HG02588 (cell line): ENCODE measurements around the gene RASA3.
"Not testable (repeated sequence)": the region's sequence is repeated elsewhere in the genome, so short reads cannot be mapped to it uniquely, and the experiment has no call there.

Experiments
- ATAC-seq: cut with Tn5 transposase; IDR thresholded peaks from one replicate; pipeline ENCODE4 v1.9.1; 2021; ENCODE audit warnings: mild to moderate bottlenecking, moderate library complexity; ENCODE audit not compliant: unreplicated experiment

Gene RASA3, protein sequence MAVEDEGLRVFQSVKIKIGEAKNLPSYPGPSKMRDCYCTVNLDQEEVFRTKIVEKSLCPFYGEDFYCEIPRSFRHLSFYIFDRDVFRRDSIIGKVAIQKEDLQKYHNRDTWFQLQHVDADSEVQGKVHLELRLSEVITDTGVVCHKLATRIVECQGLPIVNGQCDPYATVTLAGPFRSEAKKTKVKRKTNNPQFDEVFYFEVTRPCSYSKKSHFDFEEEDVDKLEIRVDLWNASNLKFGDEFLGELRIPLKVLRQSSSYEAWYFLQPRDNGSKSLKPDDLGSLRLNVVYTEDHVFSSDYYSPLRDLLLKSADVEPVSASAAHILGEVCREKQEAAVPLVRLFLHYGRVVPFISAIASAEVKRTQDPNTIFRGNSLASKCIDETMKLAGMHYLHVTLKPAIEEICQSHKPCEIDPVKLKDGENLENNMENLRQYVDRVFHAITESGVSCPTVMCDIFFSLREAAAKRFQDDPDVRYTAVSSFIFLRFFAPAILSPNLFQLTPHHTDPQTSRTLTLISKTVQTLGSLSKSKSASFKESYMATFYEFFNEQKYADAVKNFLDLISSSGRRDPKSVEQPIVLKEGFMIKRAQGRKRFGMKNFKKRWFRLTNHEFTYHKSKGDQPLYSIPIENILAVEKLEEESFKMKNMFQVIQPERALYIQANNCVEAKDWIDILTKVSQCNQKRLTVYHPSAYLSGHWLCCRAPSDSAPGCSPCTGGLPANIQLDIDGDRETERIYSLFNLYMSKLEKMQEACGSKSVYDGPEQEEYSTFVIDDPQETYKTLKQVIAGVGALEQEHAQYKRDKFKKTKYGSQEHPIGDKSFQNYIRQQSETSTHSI

DNA sequence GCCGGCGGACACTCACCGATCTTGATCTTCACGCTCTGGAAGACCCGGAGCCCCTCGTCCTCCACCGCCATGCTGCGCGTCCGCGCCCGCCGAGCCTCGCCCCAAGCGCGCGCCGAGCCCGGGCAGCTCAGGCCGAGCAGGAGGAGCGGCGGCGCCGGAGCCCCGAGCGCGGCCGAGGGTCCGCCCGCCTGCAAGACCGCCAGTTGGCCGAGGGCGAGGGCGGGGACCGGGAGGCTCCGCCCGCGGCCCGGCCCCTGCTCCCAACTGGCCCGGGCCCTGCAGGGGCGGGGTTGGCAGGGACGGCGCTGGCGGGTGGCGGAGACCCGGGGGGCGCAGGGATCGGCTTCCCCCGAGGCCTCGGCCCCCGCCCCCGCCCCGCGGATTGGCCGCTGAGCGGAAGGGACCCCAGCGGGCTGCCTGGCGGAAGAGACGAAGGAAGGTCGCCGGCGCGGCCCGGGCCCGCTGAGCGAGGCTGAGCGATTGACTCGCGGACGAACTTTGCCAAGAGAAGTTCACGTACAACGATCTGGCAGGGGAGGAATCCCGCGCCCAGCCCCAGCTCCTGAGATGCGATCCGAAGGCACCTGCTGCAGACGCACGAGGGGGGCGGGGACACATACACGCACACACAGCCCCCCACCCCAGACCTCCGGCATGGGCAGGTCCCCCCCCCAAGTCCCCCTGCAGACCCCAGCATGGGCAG is at the start of gene RASA3:
Gene RASA3 (minus strand): TSS at position 205 of the 703 bp plus-strand sequence. CDS start 134 bp downstream, at position 71.
- peak; percentile 77 for ATAC-seq

DNA sequence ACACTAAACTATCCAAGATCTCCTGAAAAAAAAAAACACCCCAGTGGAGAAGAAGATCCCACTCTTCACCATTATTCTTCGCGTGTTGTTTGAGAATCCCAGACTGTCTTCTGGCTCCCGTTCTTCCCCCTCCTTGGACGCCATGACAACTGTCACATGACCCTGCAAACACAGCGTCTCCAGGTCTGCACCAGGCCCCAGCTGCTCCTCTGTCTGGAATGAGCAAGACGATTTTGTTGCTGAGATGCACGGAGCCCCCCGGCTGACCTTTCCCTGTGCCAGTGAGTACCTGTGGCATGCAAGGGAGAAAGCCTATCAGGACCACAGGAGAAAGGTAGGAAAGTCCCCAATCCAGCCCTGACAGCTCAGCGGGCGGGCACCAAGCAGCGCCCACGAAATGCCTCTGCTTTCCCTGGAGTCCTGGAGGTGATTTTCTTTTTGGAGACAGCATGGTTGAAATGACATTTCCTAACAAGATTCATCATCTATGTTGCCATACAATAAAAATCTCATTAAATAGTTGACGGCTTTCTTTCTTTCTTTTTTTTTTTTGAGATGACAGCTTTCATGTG is 46.8 kb upstream of the RASA3 start, which contains the start of gene CFAP97D2:
Gene CFAP97D2 (plus strand): TSS at position 171 of the 572 bp plus-strand sequence. CDS start 74 bp downstream, at position 245.
- ATAC-seq: no peak

DNA sequence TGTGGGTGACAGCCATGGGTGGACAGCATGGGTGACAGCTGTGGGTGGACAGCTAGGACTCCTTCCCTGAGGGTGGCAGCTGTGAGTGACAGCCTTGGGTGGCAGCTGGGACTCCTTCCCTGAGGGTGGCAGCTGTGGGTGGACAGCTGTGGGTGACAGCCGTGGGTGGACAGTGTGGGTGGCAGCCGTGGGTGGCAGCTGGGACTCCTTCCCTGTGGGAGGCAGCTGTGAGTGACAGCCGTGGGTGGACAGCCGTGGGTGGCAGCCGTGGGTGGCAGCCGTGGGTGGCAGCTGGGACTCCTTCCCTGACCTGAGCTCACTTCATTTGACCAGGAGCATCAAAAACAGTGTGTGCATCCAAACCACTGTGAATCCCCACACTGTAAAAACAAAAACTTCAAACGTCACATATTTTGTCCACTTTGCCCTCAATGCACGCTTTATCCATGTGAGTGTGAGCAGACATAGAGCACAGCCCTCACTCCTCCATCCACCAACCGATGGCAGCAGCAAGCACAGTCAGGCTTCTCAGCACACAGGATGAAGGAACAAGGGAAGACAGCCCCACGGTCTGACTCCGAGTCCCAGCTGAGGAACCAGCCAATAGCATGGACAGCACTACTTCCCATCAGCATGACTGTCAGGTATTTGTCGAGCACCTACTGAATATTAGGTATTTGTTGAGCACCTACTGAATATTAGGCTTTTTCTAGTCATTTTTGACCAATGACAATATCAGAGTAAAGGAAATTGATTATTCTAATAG is 45.0 kb upstream of the RASA3 start:
- no peak for ATAC-seq

GRCh38 chr13:114176359-114176902 is 44.0 kb upstream of the RASA3 start:
- ATAC-seq: not testable (repeated sequence)

DNA sequence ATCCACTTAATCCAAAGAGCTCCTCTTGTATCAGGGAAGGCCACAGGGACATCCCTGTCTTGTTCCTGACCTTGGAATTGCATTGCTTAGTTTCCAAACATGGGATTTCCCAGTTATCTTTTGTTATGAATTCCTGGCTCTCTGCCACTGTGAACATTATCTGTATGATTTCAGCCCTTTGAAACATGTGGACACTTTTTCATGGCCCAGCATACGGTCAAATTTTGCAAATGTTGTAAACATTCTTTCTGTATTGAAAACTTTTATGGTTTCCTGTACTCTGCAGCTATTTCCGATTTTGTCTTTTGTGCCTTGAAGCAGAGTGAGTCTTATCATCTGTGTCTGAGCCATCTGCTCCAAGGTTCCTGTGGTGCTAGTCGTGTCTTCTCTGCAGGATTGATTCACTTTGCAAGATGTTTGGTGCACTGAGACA is 42.1 kb upstream of the RASA3 start:
- no peak for ATAC-seq

DNA sequence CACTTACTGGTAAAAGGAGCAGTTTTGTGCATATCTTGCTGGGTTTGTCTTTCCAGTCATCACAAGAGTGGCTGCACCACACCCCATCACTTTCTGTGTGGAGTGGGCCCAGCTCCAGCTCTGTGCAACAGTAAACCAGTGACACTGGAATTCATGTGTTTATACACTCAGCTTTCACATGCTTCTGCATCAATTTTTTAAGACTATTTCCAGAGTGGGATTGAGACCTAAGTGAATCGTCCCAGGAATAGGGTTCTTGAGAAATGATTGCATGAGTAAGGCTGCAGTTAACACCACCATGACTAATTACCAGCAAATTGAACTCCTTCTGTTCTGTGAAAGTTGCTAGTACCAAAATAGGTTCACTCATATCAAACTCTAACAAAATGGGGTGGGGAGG is 41.3 kb upstream of the RASA3 start:
- no peak for ATAC-seq

DNA sequence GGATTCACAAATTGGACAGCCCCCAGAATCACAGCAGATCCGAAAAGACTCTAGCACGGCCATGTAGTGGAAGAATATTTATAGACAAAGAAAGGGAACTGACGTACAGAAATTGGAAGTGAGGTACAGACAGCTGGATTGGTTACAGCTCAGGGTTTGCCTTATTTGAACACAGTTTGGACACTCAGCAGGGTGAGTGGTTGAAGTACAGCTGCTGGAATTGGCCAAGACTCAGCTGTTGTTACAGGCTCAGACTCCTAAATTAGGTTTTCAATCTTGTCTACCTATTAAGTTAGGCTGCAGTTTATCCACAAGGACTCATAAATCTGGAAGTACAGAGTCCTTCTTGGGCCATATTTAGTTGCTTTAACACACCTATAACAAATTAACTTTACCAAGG is 40.8 kb upstream of the RASA3 start:
- no peak for ATAC-seq

- ATAC-seq: no peak
These were observed 35.5 kb upstream of the RASA3 start for GRCh38 chr13:114167885-114168284.

GRCh38 chr13:114167426-114167825 is 35.0 kb upstream of the RASA3 start:
- ATAC-seq: no peak

DNA sequence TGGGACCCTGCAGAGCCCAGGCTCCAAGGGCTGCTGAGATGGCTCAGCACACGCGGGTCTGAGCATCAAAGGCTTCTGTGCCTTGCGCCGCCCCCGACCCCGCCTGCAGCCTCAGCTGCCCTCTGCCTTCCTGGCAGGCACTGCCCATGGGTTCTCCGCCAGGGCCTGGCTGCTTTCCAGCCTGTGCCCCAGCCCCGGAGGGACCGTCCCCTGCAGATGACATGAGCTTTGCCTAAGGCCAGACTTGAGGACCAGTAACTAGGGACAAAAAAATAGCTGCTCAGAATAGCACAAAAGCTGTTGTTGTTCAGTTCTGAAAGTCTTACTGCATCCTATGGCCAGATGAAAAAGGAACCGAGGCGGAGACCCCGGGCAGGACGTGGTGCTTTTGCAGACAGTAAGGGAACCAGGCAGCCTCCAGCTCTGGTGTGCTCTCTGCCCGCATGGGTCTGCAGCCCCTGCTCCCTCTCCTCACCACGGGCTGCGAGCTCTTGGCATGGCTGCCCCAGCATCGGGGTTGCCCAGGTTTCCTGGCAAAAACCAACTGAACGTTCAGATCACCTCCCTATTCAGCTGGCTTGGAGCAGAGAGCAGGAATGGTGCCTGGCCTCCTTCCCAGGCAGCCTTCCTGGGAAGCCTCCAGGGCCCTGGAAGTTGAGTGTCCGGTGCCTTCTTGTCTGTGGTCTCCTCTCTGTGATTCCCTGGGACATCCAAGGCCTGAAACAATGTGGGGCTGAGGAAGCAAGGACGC is 34.1 kb upstream of the RASA3 start:
- ATAC-seq: no peak

GRCh38 chr13:114164681-114165429 is 32.4 kb upstream of the RASA3 start:
- ATAC-seq: no peak

DNA sequence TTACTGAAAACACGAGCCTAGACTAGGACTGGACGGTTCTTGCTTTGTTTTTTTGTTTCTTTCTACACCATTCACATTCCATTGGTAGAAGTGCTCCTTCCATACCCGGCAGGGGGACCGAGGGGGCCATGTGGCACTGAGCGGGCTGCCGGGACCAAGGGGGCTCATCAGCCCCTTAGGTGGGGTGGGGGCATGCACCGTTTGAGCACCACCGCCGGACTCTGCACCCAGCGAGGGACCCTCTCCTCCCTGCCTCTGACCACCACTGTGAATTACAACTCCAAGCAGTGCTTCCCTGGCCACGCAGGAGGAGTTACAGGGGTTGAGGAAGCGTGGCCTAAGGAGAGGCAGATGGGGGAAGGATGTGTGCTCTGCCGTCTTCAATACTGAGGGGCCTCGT is 31.6 kb upstream of the RASA3 start:
- no peak for ATAC-seq

DNA sequence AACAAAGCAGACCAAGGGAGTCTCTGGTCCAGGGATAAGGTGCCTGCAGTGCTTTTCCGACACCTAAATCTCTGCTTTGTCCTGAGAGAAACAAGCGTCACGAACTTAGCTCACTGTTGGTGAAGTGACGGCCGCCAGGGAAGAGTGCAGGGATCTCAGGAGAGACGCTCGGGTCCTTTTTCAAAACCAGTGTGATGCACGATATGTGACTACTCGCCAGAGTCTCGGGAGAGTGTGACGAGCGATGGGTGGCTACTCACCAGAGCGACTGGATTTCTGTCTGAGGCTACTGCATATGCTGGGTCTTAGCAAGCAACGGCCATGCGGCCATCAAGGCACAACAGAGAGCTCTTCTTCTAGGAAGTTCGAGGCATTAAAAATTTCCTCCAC is 30.1 kb upstream of the RASA3 start:
- no peak for ATAC-seq

GRCh38 chr13:114161644-114162532 is 29.5 kb upstream of the RASA3 start:
- ATAC-seq: no peak

DNA sequence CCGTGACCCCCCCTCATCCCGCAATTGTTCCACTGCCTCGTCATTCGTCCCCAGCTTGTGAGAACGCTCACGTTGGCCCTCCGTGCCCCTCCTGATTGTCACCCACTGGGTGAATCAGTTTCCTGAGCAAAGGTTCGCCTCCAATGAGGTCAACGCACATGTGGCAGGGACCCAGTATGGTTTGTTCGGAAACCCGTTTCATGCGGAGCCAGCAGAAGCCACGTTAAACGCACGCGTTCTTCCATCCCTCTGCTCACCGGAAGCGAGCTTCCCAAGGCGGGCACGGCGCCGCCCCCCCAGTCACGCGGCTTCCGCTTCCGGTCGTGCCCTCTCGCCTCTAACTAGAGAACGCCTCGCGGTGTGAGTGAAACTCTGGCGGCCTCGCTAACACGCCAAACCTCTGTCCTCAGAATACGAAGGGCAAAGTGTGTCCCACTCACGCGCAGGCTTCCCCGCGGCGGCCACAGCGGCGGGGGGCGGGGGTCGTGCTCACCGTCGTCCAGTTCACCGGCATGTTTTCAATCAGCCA is 28.7 kb upstream of the RASA3 start:
- no peak for ATAC-seq

- ATAC-seq: not testable (repeated sequence)
These were observed 26.6 kb upstream of the RASA3 start for GRCh38 chr13:114158869-114159666.
